Stimulated activated CD8-positive, alpha-beta memory T cell treated with anti-CD3 and anti-CD28 coated beads, Interleukin-12 subunit alpha, Interleukin-12 subunit beta, amount 100 ng/mL, for 24 hours (primary cell): ENCODE measurements around the gene OR5H14.
"Not testable (repeated sequence)": the region's sequence is repeated elsewhere in the genome, so short reads cannot be mapped to it uniquely, and the experiment has no call there.

Experiments
- DNase-seq: peaks from one replicate; pipeline ENCODE4 v3.0.0-alpha.2; 2020; ENCODE audit errors: extremely low read depth

Gene OR5H14

DNA sequence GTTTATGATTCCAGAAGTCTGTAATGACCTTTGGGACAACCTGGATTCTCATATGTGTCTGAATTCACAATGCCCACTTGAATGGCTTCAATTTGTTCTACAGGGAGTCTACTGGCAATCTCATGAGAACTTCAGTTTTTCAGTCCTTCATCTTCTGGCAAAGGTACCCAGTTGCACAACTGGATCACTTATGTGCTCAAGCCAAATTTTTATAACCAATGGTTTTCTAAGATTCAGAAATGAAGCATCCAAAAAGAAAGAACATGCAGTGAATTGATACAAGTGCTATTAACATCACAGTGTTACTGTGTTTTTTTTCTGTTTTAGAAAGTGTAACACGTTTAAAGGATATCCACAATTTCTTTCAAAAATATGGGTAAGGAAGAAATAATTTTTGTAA is at the start of gene OR5H14:
TSS of gene OR5H14 (plus strand) at position 301 of the 400 bp plus-strand sequence. CDS start 1,907 bp downstream, outside the sequence.
- DNase-seq, result no peak

DNA sequence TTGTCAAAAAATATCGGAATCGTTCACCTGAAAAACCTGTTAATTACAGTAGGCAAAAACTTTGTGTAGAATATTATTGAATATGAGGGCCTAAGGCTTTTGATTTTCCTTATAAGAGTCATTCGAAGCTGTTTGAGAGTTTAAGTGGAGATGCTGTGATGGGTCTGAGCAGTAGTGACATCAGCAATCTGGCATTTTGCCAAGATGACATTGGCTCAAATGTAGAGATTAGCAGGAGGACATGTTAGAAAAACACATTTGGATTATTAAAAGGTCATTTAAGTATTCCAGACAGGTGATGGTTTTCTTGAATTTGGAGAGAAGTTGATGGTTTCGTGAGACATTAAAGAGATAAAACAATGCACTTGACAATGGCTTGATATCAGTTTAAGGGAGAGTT is 47.4 kb upstream of the OR5H14 start:
- no peak for DNase-seq

DNA sequence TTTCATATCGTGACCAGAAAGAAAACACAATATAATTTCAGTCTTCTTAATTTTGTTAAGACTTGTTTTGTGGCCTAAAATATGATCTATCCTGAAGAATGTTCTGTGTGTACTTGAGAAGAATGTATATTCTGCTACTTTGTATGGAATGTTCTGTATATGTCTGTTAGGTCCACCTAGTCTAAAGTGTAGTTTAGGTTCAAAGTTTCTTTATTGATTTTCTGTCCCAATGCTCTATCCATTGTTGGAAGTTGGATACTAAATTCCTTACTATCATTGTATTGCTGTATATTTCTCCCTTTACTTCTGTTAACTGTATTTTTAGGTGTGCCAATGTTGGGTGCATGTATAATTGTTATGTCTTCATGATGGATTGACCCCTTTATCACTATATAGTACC is 39.1 kb upstream of the OR5H14 start:
- no peak for DNase-seq

DNA sequence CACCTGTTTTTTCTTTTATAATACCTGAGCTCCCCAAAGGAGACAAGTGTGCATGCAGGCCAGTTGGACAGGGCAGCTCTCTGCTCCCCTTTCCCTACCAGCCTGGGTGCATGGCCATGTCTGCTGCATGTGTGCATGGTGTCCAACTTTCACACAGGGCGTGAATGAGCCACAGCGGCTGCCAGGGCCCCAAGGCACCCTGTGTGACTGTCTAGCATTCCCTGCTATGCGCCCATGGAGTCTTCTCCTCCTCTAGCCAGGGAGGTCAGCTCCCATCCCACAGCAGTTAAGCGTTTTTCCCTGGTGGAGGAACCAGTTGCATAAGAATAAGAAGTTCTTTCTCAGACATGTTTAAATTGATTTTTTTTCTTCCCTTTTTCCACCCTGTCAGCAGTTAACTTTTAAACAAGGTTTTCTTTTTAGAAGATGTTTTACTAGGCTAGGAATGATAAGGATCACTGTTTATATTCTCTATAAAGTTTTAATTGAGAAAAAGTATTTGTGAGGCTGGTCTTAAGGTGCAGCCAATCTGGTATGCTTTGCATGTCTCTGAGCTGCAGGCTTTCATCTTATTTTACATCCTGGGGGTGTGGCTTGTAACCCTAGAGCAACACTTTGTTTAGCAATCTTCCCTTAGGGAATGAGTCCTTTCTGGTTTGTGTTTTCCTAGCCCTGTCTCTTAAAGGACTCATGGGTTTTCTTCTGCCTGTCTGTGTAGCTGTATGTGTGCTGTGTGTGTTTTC is 37.3 kb upstream of the OR5H14 start:
- no peak for DNase-seq

DNA sequence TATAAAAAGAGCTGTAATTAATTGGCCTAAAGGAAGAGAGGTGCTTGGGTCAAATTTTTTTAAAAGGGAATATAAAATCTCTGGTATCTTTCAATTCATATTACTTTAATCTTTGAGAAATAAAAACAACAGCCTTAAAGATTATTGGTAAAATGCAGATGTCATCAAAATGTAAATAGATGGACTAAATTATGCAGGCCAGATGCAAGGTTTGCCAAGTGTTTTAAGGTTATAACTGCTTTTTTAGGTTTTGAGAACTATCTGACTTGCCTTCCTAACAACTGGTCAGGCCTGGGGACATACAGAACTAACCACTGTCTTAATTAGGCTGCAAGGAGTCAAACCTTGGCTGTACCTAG is 36.8 kb upstream of the OR5H14 start:
- DNase-seq, result no peak

DNA sequence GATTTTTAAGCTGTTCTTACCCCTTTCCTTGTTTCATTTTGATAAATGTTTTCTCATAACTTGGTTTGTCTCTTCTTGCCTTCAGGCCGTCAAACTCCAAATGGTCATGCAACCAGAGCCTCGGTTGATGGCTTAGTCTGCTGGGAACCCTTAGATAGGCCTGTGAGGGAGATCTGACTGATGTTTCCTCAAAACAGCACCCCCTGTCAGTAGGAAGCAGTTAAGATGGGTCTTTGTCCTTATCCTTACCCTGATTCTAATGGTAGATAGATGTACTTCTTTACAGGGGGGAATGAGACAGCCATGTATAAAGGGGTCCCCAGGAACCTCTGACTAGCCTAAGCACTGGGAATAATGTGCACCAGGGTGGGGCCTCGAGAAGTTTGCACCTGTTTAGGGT is 33.0 kb upstream of the OR5H14 start:
- DNase-seq, result no peak

DNA sequence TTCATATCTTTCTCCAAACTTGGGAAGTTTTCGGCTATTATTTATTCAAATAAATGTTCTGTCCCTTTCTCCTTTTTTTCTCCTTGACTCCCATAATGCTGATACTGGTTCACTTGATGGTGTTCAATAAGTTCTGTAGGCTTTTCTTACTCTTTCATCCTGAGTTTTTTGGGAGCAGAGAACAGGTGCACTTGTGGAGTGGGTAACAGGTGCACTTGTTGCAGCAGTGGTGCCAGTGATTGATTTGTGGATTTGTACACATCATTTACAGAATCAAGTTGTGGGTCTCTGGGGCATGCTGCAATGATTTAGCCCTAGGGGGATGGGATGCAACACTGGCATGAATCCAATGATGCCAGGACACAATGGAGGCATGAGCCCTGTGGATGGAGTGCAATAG is 31.6 kb upstream of the OR5H14 start:
- no peak for DNase-seq

DNA sequence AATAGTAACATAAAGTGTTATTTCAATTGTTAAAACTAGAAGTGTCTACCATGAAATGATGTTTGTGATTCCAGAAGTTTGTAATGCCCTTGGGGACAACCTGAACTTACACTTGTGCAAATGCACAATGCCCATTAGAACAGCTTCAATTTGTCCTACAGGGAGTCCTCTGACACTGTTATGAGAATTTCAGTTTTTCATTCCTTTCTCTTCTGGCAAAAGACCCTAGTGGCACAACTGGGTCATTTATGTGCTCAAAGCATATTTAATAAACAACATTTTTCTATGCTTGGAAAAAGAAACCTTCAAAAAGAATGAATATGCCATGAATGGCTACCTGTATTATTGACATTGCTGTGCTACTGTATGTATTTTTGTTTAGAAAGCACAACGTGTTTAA is 16.9 kb upstream of the OR5H14 start, which contains the start of gene OR5H1:
TSS of gene OR5H1 (plus strand) at position 301 of the 400 bp plus-strand sequence. CDS start 1,977 bp downstream, outside the sequence.
- no peak for DNase-seq

DNA sequence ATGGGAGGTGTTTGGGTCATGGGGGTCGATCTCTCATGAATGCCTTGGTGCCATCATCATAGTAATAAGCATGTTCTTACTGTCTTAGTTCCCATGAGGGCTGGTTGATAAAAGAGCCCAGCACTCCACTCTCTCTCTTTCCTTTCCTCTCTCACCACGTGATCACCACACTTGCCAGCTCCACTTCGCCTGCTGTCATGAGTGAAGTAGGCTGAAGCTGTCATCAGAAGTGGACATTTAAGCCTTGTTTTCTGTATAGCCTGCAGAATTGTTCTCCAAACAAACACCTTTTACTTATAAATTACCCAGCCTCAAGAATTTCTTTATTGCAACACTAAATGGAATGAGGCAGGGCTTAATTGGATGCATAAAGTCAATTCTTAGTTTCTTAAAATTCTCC is 10.6 kb upstream of the OR5H14 start:
- DNase-seq, result no peak

DNA sequence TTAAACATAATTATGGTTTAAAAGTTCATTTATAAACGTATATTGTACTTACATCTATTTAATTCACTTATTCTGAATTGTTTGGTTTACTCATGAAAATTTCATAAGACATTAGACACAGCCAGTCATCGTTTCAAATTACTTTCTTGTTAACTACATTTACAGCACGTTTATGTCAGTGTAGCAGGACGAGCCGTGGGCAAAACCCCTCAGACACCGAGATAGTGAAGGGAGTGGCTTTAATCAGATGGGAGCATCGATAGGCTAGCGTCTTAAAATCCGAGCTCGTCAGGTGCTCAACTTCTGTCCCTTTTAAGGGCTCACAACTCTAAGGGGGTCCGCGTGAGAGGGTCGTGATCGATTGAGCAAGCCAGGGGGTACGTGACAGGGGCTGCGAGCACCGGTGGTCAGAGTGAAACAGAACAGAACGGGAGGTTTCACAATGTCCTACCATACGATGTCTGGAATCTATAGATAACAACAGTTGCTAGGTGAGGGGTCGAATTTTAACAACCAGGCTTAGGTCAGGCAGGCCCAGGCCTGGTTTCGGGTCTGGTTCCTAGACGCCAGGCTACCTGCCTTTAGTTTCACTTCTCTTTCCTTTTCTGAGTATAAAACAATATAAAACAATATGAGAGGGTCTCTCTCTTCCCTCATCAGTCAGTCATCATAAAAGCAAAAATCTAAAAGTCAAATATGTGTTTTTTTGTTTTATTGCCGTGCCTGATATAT is 9.3 kb upstream of the OR5H14 start:
- not testable (repeated sequence) for DNase-seq

DNA sequence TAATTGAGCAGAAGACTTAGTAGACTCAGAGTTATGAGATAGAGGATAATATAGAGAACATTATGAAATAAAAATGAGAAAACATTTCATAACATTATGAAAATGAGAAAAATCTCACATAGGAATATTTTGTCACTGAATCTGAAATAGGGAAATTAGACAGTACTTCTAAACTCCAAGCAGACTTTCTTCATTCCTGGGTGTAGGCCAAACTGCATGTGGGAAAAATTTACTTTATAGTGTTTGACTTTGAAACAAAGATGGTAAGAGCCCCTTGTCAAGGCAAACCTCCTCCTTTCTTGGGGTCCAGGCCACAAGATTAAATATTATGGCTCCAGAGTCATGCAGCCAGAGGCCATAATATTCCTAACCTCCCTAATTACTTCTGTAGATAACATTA is 6.7 kb upstream of the OR5H14 start:
- no peak for DNase-seq

DNA sequence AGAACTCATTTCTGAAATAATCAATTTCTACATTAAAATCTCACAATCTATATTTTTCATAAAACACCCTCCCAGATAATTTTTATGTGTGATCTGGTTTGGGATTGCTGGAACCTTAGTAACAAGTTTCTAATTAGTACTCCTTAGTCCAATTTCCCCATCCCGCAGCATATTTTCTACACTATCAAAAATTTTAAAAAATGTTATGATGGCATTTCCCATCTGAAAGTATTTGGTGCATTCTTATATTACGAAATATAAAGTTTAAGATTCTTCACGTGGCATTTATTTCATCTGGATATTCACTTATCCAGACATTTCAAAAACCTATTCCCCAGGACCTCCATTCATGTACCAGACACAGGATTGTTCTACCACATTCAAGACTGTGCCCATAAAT is 1.5 kb downstream of the OR5H14 start:
- DNase-seq, result no peak

DNA sequence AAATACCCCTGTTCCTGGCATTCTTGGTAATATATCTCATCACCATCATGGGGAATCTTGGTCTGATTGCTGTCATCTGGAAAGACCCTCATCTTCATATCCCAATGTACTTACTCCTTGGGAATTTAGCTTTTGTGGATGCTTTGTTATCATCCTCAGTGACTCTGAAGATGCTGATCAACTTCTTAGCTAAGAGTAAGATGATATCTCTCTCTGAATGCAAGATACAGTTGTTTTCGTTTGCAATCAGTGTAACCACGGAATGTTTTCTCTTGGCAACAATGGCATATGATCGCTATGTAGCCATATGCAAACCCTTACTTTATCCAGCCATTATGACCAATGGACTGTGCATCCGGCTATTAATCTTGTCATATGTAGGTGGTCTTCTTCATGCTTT is 2.2 kb downstream of the OR5H14 start:
- not testable (repeated sequence) for DNase-seq

DNA sequence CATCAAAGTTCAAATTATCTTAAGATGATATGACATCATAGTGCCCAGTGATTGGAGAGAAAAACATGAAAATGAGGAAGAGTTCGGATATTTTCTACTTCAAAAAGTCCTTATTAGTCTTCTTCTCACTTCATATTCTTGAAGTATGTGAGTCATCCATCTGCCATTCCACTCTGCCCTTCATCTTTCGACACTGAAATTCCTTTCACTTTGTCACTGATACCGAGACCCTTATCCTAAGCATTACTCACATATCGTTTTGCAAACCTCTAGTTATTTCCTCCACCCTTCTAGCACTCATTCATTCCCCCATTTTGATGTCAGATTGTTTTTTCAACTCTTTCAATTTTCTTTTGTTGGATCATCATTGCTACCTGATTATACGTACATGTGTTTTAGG is 4.0 kb downstream of the OR5H14 start:
- no peak for DNase-seq

DNA sequence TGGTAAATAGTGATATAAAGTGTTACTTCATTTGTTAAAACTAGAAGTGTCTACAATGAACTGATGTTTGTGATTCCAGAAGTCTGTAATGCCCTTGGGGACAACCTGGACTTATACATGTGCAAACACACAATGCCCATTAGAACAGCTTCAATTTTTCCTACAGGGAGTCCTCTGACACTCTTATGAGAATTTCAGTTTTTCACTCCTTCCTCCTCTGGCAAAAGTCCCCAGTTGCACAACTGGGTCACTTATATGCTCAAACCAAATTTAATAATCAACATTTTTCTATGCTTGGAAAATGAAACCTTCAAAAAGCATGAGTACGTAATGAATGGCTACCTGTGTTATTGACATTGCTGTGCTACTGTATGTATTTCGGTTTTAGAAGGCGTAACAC is 19.1 kb downstream of the OR5H14 start, which contains the start of gene OR5H15:
TSS of gene OR5H15 (plus strand) at position 301 of the 400 bp plus-strand sequence. CDS start 2,004 bp downstream, outside the sequence.
- no peak for DNase-seq

DNA sequence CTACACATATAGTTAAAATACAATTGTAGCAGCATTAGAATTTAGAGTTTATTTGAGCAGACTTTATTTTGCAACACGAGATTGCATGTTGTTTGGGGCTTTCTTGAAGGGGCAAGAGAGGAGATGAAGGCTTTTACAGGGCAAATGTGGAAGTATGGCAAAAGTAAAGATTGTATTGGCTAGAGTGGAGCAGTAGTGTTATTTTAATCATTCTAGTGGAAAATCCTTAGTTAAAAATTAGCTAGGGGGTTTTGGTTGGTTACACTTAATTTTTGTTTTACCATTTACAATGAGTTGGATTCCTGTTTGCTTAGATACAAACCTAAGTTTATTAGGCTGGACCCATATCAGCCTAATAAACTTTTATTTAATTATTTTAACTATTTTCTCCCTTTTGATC is 23.8 kb downstream of the OR5H14 start:
- no peak for DNase-seq

DNA sequence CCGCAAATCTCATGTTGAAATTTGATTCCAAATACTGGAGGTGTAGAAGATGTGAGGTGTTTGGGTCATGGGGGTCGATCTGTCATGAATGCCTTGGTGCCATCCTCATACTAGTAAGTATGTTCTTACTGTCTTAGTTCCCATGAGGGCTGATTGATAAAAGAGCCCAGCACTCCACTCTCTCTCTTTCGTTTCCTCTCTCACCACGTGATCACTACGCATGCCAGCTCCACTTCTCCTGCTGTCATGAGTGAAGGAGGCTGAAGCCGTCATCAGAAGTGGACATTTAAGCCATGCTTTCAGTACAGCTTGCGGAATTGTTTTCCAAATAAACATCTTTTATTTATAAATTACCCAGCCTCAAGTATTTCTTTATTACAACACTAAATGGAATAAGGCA is 25.3 kb downstream of the OR5H14 start:
- no peak for DNase-seq

DNA sequence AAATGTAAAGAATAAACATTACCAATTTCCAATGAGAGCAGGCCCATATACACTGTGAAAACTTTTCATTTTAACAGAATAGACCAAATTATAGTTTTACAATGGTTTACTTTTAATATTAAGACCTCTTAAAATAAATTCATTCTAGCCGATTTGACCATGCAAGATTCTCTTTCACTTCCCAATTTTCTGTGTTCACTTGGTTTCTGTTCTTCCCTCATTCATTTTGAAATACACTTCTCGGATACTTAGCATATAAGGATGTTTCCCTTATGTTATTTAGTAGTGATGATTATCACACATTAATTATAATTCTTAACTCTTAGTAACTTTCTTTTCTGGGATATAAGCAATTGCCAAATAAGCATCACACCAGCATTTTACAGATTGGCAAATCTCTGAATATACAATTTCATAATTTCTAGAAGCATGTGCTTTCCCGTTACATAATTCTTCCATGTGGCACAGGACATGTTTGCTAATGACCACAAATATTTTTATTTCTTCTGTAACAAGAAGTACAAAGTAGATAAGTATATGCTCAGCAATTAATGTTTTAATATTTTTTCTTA is 33.1 kb downstream of the OR5H14 start:
- DNase-seq, result no peak

DNA sequence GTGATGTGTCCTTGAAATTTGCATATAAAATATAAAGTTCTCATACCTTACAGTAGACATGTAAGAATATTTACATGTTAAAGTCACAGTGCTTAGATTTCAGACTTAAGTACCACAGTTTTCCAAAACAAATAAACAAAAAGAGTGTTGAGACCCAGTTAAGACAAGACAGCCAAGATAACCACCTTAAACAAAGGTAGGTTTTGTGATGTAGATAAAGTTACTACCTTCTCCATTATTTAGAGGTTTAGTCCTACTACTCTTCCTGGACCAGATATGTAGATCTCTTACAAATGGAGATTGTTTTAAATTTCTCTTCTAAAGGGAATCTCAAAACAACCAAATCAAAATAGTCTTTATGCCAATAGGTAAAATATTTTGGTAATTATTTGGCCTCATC is 34.9 kb downstream of the OR5H14 start:
- DNase-seq, result no peak

DNA sequence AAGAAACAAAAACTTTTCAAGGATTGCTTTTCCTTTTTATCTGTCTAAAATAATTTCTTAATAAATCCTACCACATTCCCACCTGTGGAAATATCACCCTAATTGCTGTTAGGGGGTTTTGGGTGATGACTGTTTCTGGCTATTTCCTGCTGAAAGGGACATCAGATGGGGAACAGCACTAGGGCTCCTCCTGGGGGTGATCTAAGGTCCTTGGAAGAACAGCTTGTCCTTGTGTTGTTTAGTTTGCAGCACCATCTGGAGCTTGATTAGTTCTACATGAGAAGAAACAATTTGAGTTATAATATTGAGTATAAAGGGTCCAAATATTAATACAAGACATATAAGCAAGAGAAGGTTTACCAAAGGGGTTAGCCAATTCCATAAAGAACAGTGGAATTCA is 37.9 kb downstream of the OR5H14 start:
- no peak for DNase-seq

DNA sequence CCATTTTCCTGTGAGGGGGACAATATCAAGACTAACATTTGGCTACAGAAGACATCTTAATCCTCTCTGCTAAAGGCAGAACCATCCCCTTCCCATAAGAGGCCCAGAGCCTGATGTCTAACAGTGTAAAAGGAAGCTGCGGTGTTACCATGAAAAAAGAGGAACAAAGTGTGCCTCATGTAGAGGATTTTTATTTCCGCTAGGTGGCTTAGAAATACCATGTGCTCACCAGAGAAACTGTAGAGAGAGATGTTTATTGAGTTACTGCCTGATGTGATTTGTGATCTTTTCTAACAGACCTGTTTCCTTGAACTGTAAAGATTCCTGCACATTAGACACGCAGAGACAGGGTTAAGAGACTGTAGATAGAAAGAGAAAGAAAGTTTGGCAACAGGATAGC is 41.3 kb downstream of the OR5H14 start:
- DNase-seq, result no peak

DNA sequence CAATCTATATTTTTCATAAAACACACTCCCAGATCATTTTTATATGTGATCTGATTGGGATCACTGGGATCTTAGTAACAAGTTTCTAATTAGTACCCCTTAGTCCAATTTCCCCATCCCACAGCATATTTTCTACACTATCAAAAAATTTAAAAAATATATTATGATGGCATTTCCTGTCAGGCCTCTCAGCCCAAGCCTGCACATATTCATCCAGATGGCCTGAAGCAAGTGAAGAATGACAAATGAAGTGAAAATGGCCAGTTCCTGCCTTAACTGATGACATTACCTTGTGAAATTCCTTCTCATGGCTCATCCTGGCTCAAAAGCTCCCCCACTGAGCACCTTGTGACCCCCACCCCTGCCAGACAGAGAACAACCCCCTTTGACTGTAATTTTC is 43.6 kb downstream of the OR5H14 start:
- DNase-seq, result not testable (repeated sequence)

DNA sequence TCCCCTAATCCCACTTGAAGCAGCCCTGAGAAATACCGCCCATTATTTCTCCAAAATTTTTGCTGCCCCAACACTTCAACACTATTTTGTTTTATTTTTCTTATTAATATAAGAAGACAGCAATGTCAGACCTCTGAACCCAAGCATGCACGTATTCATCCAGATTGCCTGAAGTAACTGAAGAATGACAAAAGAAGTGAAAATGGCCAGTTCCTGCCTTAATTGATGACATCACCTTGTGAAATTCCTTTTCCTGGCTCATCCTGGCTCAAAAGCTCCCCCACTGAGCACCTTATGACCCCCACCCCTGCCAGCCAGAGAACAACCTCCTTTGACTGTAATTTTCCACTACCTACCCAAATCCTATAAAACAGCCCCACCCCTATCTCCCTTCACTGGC is 49.0 kb downstream of the OR5H14 start:
- not testable (repeated sequence) for DNase-seq
